DOHH2 (cell line): ENCODE data around the gene TSC22D4.
A peak's percentile ranks its signal among the peaks of the same experiment; 100 is the strongest.

Experiments used
- H3F3A ChIP-seq: fragments of 200-600 bp; sonication (generic), shearing (Covaris generic); 2 replicates; pipeline ENCODE4 v1.6.0; 2016; ENCODE audit warnings: antibody characterized with exemption, mild to moderate bottlenecking; ENCODE audit not compliant: control insufficient read depth, insufficient read depth
- H3K27ac ChIP-seq: fragments of 200-600 bp; sonication (generic); 2 replicates; pipeline ENCODE4 v1.5.1; 2014; ENCODE audit warnings: low read depth, mild to moderate bottlenecking, low read length, moderate library complexity
- H3K27me3 ChIP-seq: fragments of 200-600 bp; sonication (generic); 2 replicates; pipeline ENCODE4 v1.6.1; 2014; ENCODE audit warnings: mild to moderate bottlenecking, low read length, mixed read lengths; ENCODE audit not compliant: control insufficient read depth
- H3K36me3 ChIP-seq: fragments of 200-600 bp; sonication (generic); 2 replicates; pipeline ENCODE4 v1.6.1; 2014; ENCODE audit warnings: mild to moderate bottlenecking, low read length, moderate library complexity, mixed read lengths; ENCODE audit not compliant: control insufficient read depth
- H3K4me1 ChIP-seq: fragments of 200-600 bp; sonication (generic); 2 replicates; pipeline ENCODE4 v1.6.1; 2014; ENCODE audit warnings: mild to moderate bottlenecking, low read length, mixed read lengths; ENCODE audit not compliant: control insufficient read depth
- H3K4me2 ChIP-seq: fragments of 200-600 bp; sonication (generic); 2 replicates; pipeline ENCODE4 v1.6.0; 2014; ENCODE audit warnings: mild to moderate bottlenecking, low read length, moderate library complexity
- H3K4me3 ChIP-seq: fragments of 200-600 bp; sonication (generic); 2 replicates; pipeline ENCODE4 v1.5.1; 2014; ENCODE audit warnings: mild to moderate bottlenecking, low read length, mixed read lengths
- H3K79me2 ChIP-seq: fragments of 200-600 bp; sonication (generic); 2 replicates; pipeline ENCODE4 v1.6.1; 2014; ENCODE audit warnings: mild to moderate bottlenecking, low read length, mixed read lengths; ENCODE audit not compliant: control insufficient read depth
- H3K9me2 ChIP-seq: fragments of 200-600 bp; sonication (generic); replicated peaks from 2 replicates; pipeline ENCODE4 v1.6.1; 2014; ENCODE audit warnings: mild to moderate bottlenecking, low read length, mixed read lengths; ENCODE audit not compliant: control insufficient read depth
- H3K9me3 ChIP-seq: fragments of 200-600 bp; sonication (generic); 2 replicates; pipeline ENCODE4 v1.6.1; 2014; ENCODE audit warnings: antibody characterized with exemption, low read length, mixed read lengths; ENCODE audit not compliant: control insufficient read depth, insufficient read depth
- H4K20me1 ChIP-seq: fragments of 200-600 bp; sonication (generic); 2 replicates; pipeline ENCODE4 v1.6.0; 2014; ENCODE audit warnings: low read depth, mild to moderate bottlenecking, antibody characterized with exemption, low read length, moderate library complexity; ENCODE audit not compliant: control insufficient read depth, insufficient read depth
- CTCF ChIP-seq: fragments of 200-600 bp; sonication (generic); IDR thresholded peaks from one replicate; pipeline ENCODE4 v1.5.1; 2014; ENCODE audit warnings: antibody characterized with exemption, mild to moderate bottlenecking, low read depth, low read length; ENCODE audit not compliant: poor library complexity, severe bottlenecking
- EZH2phosphoT487 ChIP-seq: fragments of 200-600 bp; sonication (generic); IDR thresholded peaks from 2 replicates; pipeline ENCODE4 v1.6.1; 2017; ENCODE audit warnings: borderline replicate concordance, mild to moderate bottlenecking, antibody characterized with exemption, low read length, moderate library complexity, mixed read lengths

The TSC22D4 gene

GRCh38 chr7:100493476-100494264 lies 14.7 kb upstream of the TSC22D4 start:
- Histone ChIP-seq H3F3A (no peaks in the 10 kb centered on the region), H4K20me1 (no peaks in the 10 kb centered on the region), H3K79me2 (no peaks in the 10 kb centered on the region), H3K27me3 (peaks cover 67% of the 10 kb centered on the region), H3K27ac (no peak overlapping the region), H3K36me3 (no peaks in the 10 kb centered on the region), H3K9me2 (no peaks in the 10 kb centered on the region), H3K4me1 (peaks cover 25% of the 10 kb centered on the region), H3K4me2 (peak overlapping the region; percentile 48), H3K4me3 (peak overlapping the region; percentile 47), H3K9me3 (no peaks in the 10 kb centered on the region)
- peak; percentile 13 for TF ChIP-seq CTCF
- peak; percentile 86; the same call in 1 of the 2 replicates for TF ChIP-seq EZH2phosphoT487

GRCh38 chr7:100492738-100493475 lies 13.9 kb upstream of the TSC22D4 start:
- Histone ChIP-seq H3K4me2 (peak overlapping the region; percentile 48), H4K20me1 (no peaks in the 10 kb centered on the region), H3F3A (no peaks in the 10 kb centered on the region), H3K9me3 (no peaks in the 10 kb centered on the region), H3K27me3 (peaks cover 63% of the 10 kb centered on the region), H3K36me3 (no peaks in the 10 kb centered on the region), H3K79me2 (no peaks in the 10 kb centered on the region), H3K4me1 (peaks cover 25% of the 10 kb centered on the region), H3K27ac (no peak overlapping the region), H3K9me2 (no peaks in the 10 kb centered on the region), H3K4me3 (peak overlapping the region; percentile 47)
- TF ChIP-seq EZH2phosphoT487 (no peak; the same call in 1 of the 2 replicates), CTCF (no peak)

GRCh38 chr7:100491192-100491578 lies 12.2 kb upstream of the TSC22D4 start:
- Histone ChIP-seq H3K4me1 (peaks cover 33% of the 10 kb centered on the region), H3K4me2 (no peak overlapping the region), H3K27ac (no peak overlapping the region), H3K79me2 (no peaks in the 10 kb centered on the region), H4K20me1 (no peaks in the 10 kb centered on the region), H3K4me3 (no peak overlapping the region), H3F3A (no peaks in the 10 kb centered on the region), H3K9me3 (no peaks in the 10 kb centered on the region), H3K36me3 (no peaks in the 10 kb centered on the region), H3K9me2 (no peaks in the 10 kb centered on the region), H3K27me3 (peaks cover 54% of the 10 kb centered on the region)
- TF ChIP-seq EZH2phosphoT487 (no peak), CTCF (no peak)
